NCI-H128 (cell line): ENCODE results near the gene IRF2BPL.

Experiments
- DNase-seq: peaks from one replicate; lab custom pipeline; 2025; ENCODE audit not compliant: unreplicated experiment; lab: John Stamatoyannopoulos, UW

The IRF2BPL gene

DNA sequence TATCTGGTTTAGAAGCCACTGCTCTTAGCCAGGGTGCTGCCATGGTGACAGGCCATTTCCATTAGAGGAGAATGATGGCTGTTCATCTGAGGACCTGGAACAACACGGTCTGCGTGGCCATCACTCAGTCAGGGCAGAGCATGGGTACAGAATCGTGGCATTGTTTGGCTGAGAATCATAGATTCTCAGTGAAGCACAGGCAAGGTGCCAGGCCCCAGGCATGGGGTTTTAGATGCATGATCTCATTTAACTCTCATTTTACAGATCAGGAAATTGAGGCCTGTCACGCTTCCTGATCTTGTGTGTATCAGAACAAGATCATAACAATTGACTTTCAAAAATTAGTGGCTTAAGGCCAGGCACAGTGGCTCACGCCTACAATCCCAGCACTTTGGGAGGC, 26.8 kb upstream of the IRF2BPL start:
- no peak for DNase-seq

DNA sequence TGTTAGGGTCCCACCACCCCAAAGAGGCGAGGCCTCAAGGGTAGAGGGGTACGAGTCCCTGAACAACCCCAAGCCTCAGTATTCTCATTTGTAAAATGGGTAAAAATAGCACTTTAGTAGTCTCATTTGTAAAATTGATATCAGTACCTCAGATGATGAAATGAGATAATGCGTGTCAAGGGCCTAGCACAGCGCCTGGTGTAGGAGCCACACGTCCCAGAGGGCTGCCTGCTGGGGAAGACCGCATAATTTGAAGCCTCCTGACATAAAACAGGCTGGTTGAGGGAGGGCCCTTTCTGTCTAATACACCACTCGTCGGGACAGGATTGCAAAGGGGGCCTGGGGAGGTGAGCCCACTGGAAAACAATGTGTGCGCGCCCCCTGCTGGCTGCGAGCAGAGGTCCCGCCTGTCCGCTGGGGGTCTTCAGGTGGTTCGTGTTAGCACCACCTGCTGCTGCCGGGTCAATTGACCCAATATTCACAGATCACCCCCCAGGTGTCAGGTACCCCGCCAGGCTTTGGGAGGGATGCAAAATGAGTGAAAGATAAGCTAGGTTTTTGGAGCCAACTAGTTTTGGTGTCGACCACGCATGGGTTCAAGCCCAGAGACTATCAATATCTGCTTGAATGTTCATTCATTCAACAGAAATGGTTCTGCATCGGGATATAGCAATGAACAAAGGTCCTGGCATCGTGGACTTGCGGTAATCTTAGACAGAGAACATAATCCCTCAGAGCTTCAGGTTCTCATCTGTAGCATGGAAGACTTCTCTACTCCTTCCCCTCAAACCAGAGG, 24.7 kb upstream of the IRF2BPL start:
- no peak for DNase-seq

DNA sequence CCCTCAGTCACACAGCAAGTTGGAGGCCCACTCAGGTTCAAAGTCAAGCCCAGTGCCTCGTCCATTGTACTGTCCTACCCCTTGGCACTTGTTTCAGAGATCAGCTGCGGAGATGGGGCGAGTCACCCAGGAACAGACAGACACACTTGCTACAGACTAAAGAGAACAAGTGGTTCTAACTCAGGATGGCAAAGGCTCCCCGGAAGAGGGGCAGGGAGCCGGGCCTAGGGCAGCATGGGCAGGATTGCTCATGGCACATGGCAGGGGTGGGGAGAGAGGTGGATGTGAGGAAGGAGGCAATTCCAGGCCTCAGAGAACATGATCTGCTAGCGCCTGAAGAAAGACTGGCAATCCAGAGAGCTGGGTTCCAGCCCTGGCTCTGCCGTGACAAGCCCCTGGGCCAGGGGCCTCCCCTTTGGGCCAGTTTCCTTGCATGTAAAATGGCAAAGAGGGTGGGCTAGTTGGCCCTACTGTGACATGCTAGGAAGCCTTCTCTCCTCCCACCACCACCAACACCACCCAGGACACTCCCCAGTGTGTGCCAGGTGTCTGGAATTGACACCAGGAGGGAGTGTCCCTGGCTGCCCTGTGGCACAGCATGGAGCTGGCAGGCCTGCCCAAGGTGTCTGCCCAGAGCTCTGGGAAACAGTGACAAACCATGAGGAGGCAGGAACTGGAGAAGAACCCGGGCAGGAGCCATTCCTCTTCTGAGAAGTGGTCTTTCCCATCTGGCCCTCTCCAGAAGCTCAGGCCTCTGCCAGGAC, 24.0 kb upstream of the IRF2BPL start:
- no peak for DNase-seq

DNA sequence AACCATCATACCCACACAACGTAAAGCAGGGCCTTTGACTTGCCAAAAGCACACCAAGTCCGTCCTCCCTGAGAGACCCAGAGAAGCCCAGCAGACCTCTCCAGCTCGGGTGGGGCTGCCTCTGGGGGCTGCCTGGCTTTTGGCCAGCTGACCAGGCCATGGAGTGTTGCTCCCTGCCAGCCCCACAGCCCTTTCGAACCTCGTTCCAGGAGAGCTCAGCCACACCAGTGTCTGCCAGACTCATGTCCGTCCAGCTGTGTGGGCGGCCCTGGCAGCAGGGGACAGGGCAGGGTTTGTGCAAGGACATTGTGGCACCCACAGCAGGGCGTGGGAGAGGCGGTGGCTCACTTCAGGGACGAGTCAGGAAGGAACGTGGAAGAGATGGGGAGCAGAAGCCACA, 22.6 kb upstream of the IRF2BPL start:
- no peak for DNase-seq

DNA sequence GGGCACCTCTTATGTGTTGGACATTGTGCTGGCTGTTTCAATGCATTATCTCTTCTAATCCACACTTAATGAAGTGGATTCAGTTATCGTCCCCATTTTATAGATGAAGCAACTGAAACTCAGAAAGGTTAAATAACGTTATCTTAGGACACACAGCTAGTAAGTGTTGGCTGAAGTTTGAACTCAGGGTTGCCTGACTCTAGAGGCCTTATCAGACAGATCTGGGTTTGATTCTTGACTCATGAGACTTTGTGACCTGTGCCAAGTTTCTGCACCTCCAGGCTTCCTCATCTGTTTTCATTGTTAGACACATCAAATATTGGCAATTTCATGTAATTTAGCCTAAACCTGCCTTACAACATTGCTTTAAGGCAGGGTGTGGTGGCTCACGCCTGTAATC, 18.2 kb upstream of the IRF2BPL start:
- no peak for DNase-seq

DNA sequence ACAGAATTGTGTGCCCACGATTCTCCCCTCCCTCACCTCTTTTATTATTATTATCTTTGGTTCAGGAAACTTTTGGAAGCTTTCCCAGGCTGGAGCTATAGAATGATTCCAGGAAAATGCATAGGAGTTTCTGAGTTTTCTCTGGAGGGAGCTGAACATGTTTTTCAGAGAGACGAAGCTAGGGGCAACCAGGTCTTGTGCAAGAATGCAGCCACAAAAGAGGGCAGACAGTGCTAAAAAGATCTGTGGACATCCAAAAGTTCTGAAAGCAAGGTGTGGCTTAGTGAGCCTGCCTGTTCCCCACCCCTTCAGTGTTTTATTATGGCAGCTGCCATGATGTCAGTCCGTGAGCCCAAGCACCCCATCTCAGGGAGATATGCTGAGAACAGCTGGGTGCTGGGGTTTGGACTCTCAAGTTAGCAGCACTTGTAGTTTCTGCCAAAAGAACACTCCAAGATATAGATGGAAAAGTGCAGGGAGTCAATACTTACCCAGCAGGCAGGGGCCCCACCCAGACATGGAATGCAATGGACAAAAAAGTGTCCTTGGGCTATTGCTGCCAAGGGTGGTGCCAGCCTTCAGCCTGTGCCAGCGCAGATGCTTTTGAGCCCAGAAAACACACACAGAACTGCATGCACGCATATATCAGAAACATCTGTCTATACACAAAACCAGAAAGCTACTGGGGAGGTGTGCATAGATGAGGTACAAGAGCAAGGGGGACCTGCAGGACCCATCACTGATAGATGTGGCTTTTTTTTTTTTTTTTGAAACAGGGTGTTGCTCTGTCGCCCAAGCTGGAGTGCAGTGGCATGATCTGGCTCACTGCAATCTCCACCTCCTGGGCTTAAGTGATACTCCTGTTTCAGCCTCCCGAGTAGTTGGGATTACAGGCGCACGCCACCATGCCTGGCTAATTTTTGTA, 17.0 kb upstream of the IRF2BPL start:
- no peak for DNase-seq

DNA sequence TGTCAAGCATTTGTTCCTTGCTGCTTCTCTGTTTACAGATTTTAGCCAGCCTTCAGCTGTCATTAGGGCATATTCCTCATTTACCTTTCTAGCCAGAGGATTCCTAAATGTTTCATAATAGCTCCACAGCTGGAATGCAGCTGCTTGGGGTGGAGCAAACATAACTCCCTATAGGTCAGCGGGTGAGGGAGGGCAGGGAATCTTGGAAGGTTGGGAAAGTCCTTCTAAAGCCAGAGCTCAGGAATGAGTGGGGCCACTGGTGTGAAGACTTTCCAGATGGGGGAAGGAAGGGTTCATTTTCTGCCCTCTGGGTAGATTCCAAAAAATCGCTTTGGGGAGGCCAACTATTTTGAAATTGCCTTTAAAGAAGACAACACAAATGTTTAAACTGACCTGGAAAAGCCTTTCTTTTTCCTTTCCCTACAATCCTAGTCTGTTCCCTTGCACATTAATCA, 16.3 kb upstream of the IRF2BPL start:
- no peak for DNase-seq

DNA sequence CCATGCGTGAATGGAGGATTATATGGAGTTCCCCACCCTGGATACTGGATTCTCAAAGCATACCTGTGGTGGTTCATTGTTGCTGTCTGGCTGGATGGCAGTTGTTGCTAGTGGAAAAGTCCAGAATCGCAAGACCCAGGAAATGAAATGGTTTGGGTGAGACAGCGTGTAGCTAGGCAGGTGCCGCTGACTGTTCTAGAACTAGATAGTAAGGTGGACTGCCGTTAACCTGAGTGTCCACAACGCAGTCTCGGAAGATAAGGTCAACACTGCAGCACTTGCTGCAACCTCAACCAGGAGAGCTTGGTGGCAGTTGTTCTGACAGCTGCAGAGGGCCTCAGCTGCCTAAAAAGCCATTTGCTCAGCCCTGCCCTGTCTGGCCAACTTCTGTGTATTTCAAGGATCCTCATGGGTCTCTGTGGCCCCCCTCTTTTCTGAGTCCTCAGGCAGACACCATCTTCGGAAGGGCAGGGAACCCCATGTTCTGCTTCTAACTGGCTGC, 15.5 kb upstream of the IRF2BPL start:
- DNase-seq, result no peak

DNA sequence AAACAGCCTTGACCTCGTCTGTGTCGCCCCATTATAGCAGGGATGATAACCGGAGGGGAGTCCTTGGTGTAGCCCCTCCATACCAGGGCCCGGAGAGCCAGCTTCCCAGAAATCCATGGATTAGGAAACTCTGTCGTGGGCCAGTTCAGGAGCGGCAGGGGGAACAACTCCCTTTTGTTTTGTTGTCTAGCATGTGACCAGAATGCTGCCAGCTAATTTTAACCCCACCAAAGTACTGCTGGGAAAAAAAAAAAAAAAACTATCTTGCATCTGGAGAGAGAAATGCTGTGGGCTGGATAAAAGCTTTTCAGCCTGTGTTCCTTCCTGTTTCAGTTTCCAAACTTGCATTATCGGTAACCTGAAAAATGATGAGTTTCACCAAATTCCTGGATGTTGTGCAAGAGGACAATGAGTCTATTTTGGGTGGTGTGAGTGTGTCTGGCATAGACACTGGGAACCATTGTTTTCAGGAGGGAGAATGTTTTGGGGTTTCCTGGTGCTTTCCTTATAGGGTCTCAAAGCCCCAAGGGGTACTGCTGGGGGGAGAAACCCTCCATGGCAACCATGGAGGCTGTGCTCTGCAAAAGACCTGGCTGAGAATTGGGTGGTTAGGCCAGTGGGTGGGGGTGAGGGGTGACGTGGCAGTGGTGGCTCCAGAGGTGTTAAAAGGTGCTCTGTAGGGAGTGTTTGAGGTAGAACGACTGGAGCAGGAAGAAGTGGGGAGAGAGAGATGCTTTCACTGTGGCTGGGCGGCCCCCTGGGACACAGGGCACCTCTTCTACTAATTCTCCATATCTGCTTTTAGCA, 14.9 kb upstream of the IRF2BPL start:
- DNase-seq, result no peak

DNA sequence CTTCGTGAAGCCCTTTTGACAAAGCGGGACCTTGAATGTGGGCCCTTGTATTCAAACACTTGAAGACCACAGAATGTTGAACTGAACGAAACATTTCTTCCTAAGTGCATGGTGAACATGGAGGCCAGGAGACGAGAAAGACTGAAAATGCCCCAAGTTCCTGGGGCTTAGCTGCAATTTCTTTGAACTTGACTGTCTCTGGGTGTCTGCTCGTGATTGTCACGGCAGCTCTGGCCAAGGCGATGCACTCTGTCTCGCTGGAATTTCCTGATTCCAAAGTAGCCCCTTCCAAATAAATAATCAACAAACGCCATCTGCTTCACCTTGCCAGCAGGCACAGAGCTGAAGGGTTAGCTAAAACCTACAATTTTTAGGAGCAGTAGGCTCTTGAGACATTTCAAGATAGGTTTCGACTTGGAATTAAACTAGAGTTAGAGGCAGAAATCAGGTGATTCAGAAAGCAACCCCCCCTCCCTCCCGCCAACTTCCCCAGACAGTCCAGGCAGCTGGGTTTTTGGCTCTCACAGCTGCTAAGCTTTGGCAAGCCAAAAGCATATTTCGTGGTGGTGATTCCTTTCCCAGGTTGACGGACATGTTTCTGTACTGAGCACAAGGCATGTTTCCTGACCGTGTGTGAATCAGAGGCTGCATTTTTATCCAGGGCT, 13.5 kb upstream of the IRF2BPL start:
- no peak for DNase-seq

DNA sequence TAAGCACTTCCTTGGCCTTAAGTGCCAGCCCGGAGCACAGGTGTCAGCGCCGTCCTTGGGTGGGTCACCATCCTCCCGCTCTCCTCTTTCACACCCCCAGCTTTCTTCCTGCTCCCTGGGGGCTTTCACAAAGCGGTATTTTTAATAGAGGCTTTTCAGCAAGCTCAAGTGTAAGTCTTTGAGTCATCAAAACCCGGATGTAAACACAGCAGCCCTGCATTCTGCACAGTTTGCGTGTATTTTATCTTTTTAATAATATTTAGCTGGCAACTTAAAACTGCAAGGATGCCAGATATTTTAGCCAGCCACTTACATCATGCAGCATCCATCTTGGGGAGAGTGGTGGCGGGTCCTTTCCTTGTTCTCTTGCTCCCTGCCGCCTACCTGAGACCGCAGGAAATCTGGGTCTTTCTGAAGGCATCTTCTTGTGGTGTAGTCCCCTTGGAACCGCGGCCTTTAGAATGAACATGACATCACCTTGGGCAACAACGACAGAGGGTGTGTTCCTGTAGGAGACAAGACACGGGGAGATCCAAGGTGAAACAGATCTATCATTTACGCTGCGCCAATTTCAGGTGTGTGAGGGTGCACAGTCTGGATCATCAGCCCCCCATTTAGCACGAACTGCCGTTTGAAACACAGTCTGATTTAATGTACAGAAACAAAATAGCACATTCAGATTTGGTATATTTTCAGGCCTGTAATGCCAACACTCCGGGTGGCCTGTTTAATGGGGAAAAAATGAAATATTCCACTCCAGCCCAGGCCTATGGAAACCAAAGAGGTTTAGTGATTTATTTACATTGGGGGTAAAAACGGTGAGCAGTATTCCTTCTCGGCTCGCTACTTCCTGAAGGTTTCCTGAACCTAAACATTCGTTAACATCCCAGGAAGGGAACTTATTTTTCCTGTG, 12.5 kb upstream of the IRF2BPL start:
- peak; percentile 55 for DNase-seq

DNA sequence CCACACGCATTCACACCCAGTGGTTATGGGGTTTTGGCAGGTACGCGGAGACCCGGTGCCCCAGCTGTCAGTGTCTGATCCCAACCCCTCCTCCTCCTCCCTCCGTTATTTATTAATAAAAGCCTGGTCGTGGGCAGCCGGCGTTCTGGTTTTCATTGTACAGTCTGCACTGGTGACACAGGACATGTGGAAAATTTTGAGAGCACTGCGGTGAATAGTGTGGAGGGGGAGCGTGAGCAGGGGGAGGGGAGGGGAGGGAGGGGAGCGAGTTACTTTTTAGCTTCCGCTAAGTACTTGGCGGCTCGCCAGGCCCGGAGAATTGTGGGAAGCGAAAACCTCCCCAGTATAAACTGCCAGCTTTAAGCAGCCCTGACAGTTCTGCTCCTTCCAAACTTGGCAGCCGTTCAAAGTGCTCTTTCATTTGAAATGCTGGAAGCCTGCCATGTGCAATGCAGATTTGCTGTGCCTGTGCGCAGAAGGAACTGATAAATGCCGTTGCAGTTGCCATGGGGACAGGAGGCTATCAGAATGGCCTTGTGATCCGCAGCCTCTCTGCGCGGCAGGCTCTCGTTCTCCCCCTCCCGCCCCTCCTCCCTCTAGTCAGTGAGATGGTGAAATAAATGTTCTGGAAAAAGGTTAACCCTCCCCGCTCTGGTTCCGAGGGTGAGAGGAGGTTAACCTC, 11.7 kb upstream of the IRF2BPL start:
- DNase-seq, result peak; percentile 100

DNA sequence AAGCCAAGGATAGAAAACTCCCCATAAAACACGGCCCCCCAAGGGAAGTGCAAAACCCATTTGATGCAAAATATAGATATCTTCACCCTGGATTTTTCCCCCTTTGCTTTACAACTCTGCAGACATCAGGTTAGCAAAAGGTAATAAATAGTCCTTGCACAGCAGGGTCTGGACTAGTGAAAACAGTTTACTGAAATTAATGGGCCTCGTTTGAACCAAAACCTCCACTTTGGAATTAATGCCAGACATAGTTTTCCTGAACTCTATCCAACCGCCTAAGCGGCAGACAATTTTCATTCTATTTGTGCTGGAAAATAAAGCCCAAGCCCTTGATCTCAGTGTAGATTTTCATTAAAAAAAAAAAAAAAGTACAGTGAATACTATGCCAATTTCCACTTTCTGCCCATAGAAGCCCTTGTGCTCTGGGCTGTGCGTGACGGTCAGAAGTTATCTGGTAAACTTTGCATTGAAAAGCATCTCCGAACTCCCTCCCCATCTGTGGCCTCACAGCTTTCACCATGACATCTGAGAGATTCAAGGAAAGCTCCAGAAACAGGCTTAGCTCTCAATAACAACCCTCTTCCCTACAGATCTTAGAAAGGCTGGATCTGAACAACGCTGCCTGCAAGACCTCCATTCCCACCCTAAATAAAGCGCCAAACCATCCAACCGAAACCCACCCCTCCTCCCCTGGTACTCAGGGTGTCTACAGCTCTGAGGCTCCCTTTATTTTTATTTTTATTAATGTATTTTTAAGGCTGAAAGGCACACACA, 11.0 kb upstream of the IRF2BPL start:
- DNase-seq, result no peak

DNA sequence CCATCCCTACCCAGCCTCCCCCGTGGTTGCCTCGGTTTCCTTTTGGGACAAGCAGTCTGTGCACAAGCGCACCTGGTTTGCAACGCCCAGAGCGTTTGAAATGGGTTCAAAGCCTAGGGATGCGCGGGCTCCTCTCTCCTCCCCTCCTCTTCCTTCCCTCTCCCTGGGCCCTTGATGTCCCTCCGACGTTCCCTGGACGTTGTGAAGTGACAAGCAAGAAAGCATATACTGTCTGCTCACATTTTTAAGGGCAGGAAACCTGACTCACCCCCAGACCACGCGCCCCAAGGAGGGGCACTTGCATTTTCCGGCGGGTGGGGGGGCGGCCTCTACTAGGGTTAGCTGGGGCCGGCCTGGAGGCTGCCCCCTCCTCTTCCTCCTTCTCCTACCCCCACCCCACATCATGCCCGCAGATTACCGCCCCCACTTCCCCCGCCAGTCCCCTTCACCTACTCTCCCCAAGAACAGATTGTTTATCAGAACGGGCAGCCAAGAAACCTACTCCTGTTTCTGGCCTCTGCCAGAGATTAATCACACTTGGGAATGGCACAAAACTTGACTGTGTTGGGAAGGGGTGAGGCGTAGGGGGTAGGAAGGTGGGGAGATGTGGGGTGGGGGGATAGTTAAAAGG, 9.5 kb upstream of the IRF2BPL start:
- DNase-seq, result no peak

DNA sequence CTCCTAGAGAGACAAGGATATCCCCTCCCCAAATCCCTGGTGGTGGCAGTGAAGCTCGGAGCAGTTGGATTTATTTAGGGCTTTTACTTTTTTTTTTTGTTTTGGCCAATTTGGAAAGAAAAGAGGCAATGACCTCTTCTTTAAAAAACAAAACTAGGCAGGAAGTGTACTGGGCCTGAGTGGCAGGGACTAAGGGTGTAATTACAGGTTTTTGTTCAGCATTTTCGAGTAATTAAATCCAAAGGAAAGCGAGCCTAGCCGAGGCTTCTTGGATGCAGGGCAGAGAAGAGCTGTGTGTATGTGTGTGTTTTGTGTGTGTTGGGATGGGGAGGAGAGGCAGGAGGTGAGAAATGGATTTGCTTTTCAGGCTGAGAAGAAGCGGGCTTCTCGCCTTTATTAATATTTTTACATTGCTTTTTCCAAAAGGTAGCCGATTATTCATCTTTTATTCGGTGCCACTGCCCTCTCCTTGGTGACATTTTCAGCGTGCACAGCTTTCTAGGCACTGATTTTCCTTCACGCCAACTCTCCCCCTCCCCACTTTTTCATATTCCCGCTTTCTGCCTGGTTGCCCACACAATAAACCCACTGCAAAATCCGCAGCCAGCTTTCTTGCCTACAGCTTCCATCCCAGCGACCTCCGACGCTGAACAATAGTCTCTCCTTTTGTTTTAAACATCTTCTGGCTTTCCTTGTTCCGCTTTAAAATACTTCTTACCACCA, 8.9 kb upstream of the IRF2BPL start:
- DNase-seq, result no peak

DNA sequence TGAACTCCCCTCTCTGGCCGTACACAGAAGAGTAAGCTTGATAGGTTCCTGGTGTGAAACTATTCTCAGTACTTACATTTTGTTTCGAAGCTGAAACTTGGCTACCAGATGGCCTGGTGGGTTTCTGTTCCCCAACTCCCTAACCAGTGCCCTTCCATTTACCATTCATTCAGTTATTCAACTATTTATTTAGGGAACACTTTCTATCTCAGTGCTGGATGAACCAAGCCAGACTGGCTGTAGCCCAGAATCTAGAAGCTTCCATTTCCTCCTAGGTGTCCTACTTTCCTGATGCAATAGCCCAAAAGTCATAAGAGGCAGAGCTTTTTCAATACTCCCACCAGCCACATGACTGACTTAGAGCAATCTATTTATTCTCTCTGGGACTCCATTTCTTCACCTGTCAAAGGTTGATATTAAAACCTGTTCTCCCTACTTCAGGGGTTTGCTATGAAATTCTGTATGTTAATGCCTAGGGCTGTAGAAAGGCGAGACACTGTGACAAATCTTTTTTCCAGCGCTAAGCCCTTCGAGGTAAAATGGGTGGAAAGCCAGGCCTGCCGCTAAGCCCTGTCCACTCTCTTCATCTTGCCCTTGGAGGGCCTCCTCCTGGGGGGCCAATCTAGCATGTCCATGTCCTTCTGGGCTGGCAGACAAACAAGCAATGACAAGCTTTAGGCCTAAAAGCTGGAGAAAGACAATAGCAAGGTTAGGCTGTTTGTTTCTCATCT, 8.1 kb upstream of the IRF2BPL start:
- DNase-seq, result no peak
